AG09309 (cell line): Measurements from ENCODE around the gene TRIM38.
"Not testable (repeated sequence)": the region's sequence is repeated elsewhere in the genome, so short reads cannot be mapped to it uniquely, and the experiment has no call there.

Experiments used
- DNase-seq: peaks from one replicate; pipeline ENCODE4 v3.0.0-alpha.2; 2010; ENCODE audit warnings: low read depth
- H3K4me3 ChIP-seq: 2 replicates; pipeline ENCODE4 v1.5.1; 2011; ENCODE audit warnings: mild to moderate bottlenecking, low read depth, low read length, moderate library complexity; ENCODE audit not compliant: control insufficient read depth
- TF ChIP-seq, protein P1 (sequence below): IDR thresholded peaks from 2 replicates; pipeline ENCODE4 v1.5.1; 2011; ENCODE audit warnings: mild to moderate bottlenecking, low read depth, low read length, inconsistent platforms; ENCODE audit not compliant: insufficient read depth, control insufficient read depth; ENCODE audit errors: missing control alignments

TRIM38 gene

DNA sequence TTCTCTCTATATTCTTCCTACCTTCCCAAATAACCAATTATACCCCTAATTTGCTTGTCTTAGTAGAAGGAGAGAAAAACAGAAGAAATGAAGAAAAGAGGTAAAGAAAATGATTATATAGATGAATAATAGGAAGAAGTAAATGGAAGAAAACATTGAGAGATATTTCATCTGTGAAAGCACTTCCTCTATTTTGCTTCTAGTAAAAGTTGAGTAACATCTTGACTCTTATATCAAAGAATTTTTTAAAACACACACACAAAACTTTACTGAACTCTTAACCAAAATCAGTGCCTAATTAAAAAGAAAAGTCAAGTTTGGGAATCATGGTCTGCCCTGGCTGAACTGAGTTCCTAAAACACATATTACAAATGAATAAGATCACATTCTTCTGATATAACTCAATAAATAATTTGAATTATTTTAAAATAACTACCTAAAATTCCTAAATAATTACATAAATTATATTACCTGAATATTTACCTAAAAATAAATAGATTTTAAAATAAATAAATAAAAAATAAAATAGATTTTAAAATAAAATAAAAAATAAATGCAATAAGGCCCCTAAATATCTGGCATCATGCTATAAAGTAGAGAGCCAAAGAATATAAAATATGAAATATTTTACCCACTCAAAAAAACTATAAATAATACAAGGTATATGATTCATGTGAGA, 40.9 kb upstream of the TRIM38 start:
- DNase-seq = no peak
- TF ChIP-seq, protein P1, sequence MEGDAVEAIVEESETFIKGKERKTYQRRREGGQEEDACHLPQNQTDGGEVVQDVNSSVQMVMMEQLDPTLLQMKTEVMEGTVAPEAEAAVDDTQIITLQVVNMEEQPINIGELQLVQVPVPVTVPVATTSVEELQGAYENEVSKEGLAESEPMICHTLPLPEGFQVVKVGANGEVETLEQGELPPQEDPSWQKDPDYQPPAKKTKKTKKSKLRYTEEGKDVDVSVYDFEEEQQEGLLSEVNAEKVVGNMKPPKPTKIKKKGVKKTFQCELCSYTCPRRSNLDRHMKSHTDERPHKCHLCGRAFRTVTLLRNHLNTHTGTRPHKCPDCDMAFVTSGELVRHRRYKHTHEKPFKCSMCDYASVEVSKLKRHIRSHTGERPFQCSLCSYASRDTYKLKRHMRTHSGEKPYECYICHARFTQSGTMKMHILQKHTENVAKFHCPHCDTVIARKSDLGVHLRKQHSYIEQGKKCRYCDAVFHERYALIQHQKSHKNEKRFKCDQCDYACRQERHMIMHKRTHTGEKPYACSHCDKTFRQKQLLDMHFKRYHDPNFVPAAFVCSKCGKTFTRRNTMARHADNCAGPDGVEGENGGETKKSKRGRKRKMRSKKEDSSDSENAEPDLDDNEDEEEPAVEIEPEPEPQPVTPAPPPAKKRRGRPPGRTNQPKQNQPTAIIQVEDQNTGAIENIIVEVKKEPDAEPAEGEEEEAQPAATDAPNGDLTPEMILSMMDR = no peak
- no peak overlapping the region for H3K4me3 ChIP-seq

DNA sequence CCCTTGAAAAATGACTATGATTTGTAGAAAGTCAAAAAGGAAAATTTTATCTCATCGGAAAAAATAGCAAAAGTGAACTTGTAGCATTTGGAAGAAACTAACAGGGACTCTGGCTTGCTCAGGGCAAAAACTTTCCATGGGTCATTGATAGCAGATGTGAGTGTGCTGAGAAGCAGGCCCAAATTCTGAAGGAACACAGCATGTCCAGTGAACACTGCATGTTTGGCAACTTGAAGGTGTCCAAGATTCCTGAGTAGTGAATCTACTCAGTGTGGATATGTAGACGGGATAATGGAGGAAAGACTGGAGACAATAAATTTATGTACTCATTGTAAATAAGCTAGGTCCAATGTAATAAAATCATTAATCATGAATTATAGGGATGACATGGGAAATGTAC, 40.3 kb upstream of the TRIM38 start:
- TF ChIP-seq, protein P1 = no peak
- no peak for DNase-seq
- no peak overlapping the region for H3K4me3 ChIP-seq

DNA sequence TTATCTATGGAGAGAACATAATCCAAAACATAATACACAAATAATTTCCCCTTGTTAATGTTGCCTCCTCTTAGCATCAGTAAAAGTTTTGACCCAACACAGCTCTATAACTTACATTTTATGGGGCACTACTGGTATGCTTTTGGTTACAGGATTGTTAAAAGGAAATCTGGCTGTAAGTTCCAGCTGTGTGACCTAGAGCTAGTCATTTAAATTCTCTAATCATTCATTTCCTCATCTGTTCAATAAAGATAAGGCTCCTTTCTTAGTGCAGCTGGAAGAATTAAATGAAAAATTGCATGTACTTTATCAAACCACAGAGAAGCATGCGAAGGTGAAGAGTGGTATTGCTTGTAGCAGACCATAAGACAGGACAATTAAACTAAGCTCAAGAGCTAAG, 36.7 kb upstream of the TRIM38 start:
- H3K4me3 ChIP-seq = no peak overlapping the region
- TF ChIP-seq, protein P1 = no peak
- DNase-seq = no peak

DNA sequence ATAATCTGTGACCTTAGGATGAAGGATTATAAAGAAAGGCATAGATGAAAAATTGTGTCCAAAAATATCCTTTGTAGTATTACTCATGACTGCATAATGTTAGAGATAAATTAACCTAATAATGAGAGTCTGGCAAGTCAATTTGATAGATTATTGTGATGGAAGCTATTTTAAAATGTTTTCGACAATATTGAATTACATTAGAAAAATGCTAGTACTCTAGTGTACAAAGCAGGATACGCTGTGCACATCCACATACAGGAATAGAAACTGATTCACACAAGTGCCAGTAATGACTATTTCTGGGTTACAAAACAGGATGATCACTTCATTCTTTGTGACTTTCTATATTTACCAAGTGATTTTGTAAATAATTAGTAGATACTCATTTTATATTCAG, 35.4 kb upstream of the TRIM38 start:
- TF ChIP-seq, protein P1 = no peak
- no peak for DNase-seq
- H3K4me3 ChIP-seq = no peak overlapping the region

DNA sequence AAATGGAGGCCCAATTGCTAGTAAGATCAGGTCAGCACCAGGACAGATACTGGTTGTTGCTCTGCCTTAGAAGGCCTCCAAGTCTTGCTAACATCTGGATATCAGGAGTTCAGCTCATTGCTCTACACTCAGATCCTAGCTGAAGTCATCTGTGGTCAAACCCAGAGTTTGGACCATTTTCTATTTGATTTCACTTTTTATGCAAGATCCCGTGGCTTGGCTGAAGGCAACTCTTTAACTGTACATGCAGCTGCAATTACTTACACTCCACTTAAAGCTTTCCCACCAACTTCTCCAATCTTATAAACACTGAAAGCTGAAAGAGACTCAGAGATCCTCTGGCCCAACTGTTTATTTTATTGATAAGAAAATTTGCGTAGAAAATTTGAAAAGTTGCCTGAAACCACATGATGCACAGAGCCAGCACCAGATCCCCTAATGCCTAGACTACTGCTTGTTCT, 34.8 kb upstream of the TRIM38 start:
- TF ChIP-seq, protein P1 = no peak
- H3K4me3 ChIP-seq = no peak overlapping the region
- no peak for DNase-seq

DNA sequence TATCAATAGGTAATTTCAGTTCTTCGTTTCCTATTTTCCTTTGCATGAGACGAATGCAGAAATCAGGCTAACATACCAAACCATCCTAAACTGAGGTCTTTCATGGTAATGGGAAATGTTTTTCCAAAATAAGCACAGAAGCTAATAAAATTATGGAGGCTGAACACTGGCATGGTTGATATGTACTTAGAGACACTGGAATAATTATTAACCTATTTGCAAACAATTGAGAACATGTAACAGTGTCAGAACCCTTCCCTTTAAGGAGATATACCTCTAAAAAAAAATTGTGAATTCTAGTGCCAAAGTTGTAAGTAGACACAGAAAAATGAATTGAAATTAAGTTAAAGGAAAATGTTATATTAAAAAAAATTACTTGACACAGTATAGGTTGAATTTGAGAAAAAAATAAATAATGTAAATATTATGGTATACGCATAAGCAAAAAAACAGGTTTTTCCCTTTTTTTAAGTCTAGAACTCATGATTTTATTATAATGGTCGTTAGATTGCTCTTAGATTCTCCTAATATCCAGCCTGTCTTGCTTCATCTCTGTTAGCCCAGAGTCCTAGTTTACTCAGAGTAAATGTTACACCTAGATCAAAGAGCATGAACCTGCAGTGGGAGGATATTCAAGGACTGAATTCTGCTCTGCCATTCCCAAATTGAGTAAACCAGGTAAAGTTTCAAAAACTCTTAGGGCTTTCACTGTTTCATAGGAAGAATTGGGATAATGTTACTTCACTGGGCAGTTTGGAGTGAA, 33.9 kb upstream of the TRIM38 start:
- H3K4me3 ChIP-seq = no peak overlapping the region
- DNase-seq = no peak
- TF ChIP-seq, protein P1 = no peak

DNA sequence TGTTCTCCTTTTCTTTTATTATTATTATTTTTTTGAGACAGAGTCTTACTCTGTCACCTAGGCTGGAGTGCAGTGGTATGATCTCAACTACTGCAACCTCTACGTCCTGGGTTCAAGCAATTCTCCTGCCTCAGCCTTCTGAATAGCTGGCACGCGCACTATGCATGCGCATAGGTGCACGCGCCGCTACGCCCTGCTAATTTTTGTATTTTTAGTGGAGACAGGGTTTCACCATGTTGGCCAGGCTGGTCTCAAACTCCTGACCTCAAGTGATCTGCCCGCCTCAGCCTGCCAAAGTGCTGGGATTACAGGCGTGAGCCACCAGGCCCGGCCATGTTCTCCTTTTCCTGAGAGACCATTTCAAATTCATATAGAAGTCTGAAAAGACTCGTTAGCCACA, 32.8 kb upstream of the TRIM38 start:
- DNase-seq, H3K4me3 ChIP-seq: not testable (repeated sequence)
